RWPE2 (cell line): Measurements from ENCODE around the gene IGF2R.

Source experiments
- ATAC-seq: fragments of 200-7000 bp; cut with Tn5 transposase; 3 replicates; pipeline ENCODE4 v1.9.1; 2021; ENCODE audit warnings: low read depth
- DNase-seq: peaks from one replicate; pipeline ENCODE4 v3.0.0-alpha.2; 2020; ENCODE audit warnings: low spot score
- H3K27ac ChIP-seq: fragments of 450-650 bp; 2 replicates; pipeline ENCODE4 v1.5.1; 2017; ENCODE audit warnings: mild to moderate bottlenecking; ENCODE audit not compliant: poor library complexity, severe bottlenecking
- H3K27me3 ChIP-seq: fragments of 250-450 bp; sonication (Bioruptor Pico); 2 replicates; pipeline ENCODE4 v1.5.1; 2021; ENCODE audit warnings: mild to moderate bottlenecking, moderate library complexity; ENCODE audit not compliant: insufficient read depth, poor library complexity, severe bottlenecking
- H3K36me3 ChIP-seq: fragments of 250-450 bp; sonication (Bioruptor Pico); 2 replicates; pipeline ENCODE4 v1.5.1; 2020; ENCODE audit warnings: low read depth, mild to moderate bottlenecking, moderate library complexity
- H3K4me1 ChIP-seq: fragments of 250-450 bp; sonication (Bioruptor Pico); 2 replicates; pipeline ENCODE4 v1.5.1; 2021; ENCODE audit warnings: mild to moderate bottlenecking, moderate library complexity; ENCODE audit not compliant: insufficient read depth, poor library complexity, severe bottlenecking
- H3K4me3 ChIP-seq: fragments of 250-450 bp; sonication (Bioruptor Pico); 2 replicates; pipeline ENCODE4 v1.5.1; 2021; ENCODE audit warnings: mild to moderate bottlenecking, moderate library complexity; ENCODE audit not compliant: severe bottlenecking
- H3K9me3 ChIP-seq: fragments of 250-450 bp; sonication (Bioruptor Pico); 2 replicates; pipeline ENCODE4 v1.5.1; 2021; ENCODE audit warnings: mild to moderate bottlenecking, moderate library complexity; ENCODE audit not compliant: severe bottlenecking
- TF ChIP-seq, protein P1 (sequence below): fragments of 450-650 bp; IDR thresholded peaks from one replicate; pipeline ENCODE4 v1.5.1; 2017; ENCODE audit warnings: mild to moderate bottlenecking, moderate library complexity; ENCODE audit not compliant: poor library complexity, severe bottlenecking

IGF2R gene

GRCh38 chr6:160051390-160051789 is 82.5 kb downstream of the IGF2R start:
- H3K27ac ChIP-seq: no peak overlapping the region
- H3K27me3 ChIP-seq: no peaks in the 10 kb centered on the region
- no peaks in the 10 kb centered on the region for H3K9me3 ChIP-seq
- DNase-seq (no peak), ATAC-seq (no peak)
- no peaks in the 10 kb centered on the region for H3K4me1 ChIP-seq
- H3K36me3 ChIP-seq: peaks cover 94% of the 10 kb centered on the region
- H3K4me3 ChIP-seq: no peak overlapping the region
- TF ChIP-seq, protein P1, sequence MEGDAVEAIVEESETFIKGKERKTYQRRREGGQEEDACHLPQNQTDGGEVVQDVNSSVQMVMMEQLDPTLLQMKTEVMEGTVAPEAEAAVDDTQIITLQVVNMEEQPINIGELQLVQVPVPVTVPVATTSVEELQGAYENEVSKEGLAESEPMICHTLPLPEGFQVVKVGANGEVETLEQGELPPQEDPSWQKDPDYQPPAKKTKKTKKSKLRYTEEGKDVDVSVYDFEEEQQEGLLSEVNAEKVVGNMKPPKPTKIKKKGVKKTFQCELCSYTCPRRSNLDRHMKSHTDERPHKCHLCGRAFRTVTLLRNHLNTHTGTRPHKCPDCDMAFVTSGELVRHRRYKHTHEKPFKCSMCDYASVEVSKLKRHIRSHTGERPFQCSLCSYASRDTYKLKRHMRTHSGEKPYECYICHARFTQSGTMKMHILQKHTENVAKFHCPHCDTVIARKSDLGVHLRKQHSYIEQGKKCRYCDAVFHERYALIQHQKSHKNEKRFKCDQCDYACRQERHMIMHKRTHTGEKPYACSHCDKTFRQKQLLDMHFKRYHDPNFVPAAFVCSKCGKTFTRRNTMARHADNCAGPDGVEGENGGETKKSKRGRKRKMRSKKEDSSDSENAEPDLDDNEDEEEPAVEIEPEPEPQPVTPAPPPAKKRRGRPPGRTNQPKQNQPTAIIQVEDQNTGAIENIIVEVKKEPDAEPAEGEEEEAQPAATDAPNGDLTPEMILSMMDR: no peak

DNA sequence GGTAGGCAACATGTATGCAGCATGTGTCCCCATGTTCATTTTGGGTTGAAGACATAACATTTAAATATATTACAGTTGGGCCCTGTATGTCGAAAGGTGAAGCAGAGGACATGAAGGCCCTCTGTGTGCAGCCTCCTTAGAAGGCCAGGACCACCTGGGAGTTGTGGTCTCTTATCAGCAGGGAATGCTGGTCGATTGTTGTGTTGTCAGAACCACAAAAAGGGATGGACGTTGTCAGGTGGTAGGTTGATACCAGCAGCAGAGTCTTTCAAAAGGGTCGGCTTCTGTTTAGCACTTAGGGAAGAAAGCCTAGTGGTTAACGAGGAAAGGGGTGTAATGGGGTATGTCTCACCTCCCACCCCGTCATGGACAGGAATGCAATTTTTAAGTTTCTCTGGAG is 85.4 kb downstream of the IGF2R start:
- TF ChIP-seq, protein P1: no peak
- Histone ChIP-seq H3K4me1 (no peaks in the 10 kb centered on the region), H3K36me3 (peaks cover 94% of the 10 kb centered on the region), H3K4me3 (no peak overlapping the region), H3K9me3 (no peaks in the 10 kb centered on the region), H3K27me3 (no peaks in the 10 kb centered on the region), H3K27ac (no peak overlapping the region)
- no peak for ATAC-seq
- DNase-seq: no peak

GRCh38 chr6:160054913-160055312 is 86.0 kb downstream of the IGF2R start:
- no peak for DNase-seq
- Histone ChIP-seq H3K4me3 (no peak overlapping the region), H3K36me3 (peaks cover 93% of the 10 kb centered on the region), H3K9me3 (no peaks in the 10 kb centered on the region), H3K27me3 (no peaks in the 10 kb centered on the region), H3K4me1 (no peaks in the 10 kb centered on the region), H3K27ac (no peak overlapping the region)
- TF ChIP-seq, protein P1: no peak
- no peak for ATAC-seq

GRCh38 chr6:160055378-160055777 is 86.5 kb downstream of the IGF2R start:
- no peak for DNase-seq
- no peaks in the 10 kb centered on the region for H3K4me1 ChIP-seq
- no peaks in the 10 kb centered on the region for H3K27me3 ChIP-seq
- no peaks in the 10 kb centered on the region for H3K9me3 ChIP-seq
- no peak for ATAC-seq
- no peak overlapping the region for H3K4me3 ChIP-seq
- peaks cover 91% of the 10 kb centered on the region for H3K36me3 ChIP-seq
- no peak overlapping the region for H3K27ac ChIP-seq
- TF ChIP-seq, protein P1: no peak

GRCh38 chr6:160055813-160056212 is 86.9 kb downstream of the IGF2R start:
- no peak for DNase-seq
- TF ChIP-seq, protein P1: no peak
- H3K27me3 ChIP-seq: no peaks in the 10 kb centered on the region
- ATAC-seq: no peak
- H3K27ac ChIP-seq: no peak overlapping the region
- no peak overlapping the region for H3K4me3 ChIP-seq
- H3K9me3 ChIP-seq: no peaks in the 10 kb centered on the region
- peaks cover 91% of the 10 kb centered on the region for H3K36me3 ChIP-seq
- no peaks in the 10 kb centered on the region for H3K4me1 ChIP-seq
